Activated T-cell treated with anti-CD3 and anti-CD28 coated beads for 24 hours (primary cell): ENCODE measurements around the gene HAUS5.

Experiments used
- DNase-seq: peaks from one replicate; pipeline ENCODE4 v3.0.0-alpha.2; 2020; ENCODE audit warnings: low read depth

The HAUS5 gene

DNA sequence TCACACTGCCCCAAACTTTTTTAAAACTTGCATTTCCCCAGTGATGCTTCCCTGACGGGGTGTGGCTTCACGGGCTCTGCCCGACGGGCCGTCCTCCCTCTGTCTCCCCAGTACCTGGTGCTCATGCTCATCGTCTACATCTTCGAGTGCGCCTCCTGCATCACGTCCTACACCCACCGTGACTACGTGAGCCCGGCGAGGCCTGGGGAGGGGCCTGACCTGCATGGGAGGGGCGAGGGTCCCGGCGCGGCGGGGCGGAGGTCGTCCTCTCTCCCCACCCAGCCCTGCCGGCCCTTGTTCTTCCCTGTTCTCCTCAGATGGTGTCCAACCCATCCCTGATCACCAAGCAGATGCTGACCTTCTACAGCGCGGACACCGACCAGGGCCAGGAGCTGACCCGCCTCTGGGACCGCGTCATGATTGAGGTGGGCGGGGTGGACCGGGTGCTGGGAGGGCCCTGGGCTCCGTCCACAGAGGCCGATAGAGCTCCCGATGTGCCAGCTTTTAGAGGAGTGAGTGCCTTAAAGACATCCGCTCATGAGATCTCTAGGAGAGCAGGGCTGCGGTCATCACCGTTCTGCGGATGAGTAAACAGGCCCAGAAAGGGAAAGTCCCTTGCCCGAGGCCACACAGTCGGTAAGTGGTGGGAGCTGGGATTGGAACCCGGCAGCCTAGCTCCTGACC is 60.7 kb downstream of the HAUS5 start:
- DNase-seq = peak; percentile 27
